CD4-positive, CD25-positive, alpha-beta regulatory T cell (primary cell): ENCODE data around the gene ZNF654. TPM values are rescaled to one million over a fixed set of nuclear protein-coding genes. Genes with fewer than 3 reads are reported as not detected.

Experiments used
- ATAC-seq, 2 donors: fragments of 150-1000 bp; cut with Tn5 transposase; one replicate each; pipeline ENCODE4 v1.10.0; 2021; ENCODE audit warnings: low read depth in 2 of 2, moderate number of reproducible peaks in 2 of 2, moderate library complexity in 1 of 2
- DNase-seq, 3 donors: peaks; one replicate each; pipeline versions ENCODE4 v3.0.0 to v3.0.0-alpha.2; 2012 to 2022; ENCODE audit warnings: mixed read lengths in 1 of 3
- H3K27ac ChIP-seq: one replicate; pipeline ENCODE4 v1.7.0; 2013; ENCODE audit warnings: mild to moderate bottlenecking, low read length; ENCODE audit not compliant: insufficient read depth, poor library complexity, severe bottlenecking
- H3K27me3 ChIP-seq: one replicate; pipeline ENCODE4 v1.7.0; 2013; ENCODE audit warnings: low read length; ENCODE audit not compliant: control insufficient read depth, insufficient read depth
- H3K36me3 ChIP-seq: one replicate; pipeline ENCODE4 v1.7.0; 2013; ENCODE audit warnings: mild to moderate bottlenecking, low read length, moderate library complexity; ENCODE audit not compliant: control insufficient read depth, insufficient read depth
- H3K4me1 ChIP-seq: 2 replicates; pipeline ENCODE4 v1.7.0; 2013; ENCODE audit warnings: mild to moderate bottlenecking, low read length; ENCODE audit not compliant: insufficient read depth, control insufficient read depth, poor library complexity, severe bottlenecking
- H3K4me3 ChIP-seq: one replicate; pipeline ENCODE4 v1.7.0; 2013; ENCODE audit warnings: low read depth, mild to moderate bottlenecking, low read length, moderate library complexity
- H3K9me3 ChIP-seq, 2 experiments: 1 replicate in 1 of 2; 2 replicates in 1 of 2; pipeline ENCODE4 v1.7.0; 2013; ENCODE audit warnings: low read length in 2 of 2, mild to moderate bottlenecking in 1 of 2, moderate library complexity in 1 of 2; ENCODE audit not compliant: control insufficient read depth in 2 of 2
- H3K27ac Mint-ChIP-seq, 3 donors: one replicate each; pipeline ENCODE4 v1.8.0; 2020 to 2022; ENCODE audit warnings: mild to moderate bottlenecking in 3 of 3, mixed read lengths in 3 of 3, moderate library complexity in 2 of 3
- H3K27me3 Mint-ChIP-seq: one replicate; pipeline ENCODE4 v1.8.0; 2022; ENCODE audit warnings: mild to moderate bottlenecking, mixed read lengths
- H3K36me3 Mint-ChIP-seq: one replicate; pipeline ENCODE4 v1.8.0; 2020; ENCODE audit warnings: mixed read lengths
- H3K4me1 Mint-ChIP-seq, 4 donors: one replicate each; pipeline ENCODE4 v1.8.0; 2020 to 2022; ENCODE audit warnings: mixed read lengths in 4 of 4, mild to moderate bottlenecking in 1 of 4
- H3K4me3 Mint-ChIP-seq, 4 donors: one replicate each; pipeline ENCODE4 v1.8.0; 2020 to 2022; ENCODE audit warnings: mild to moderate bottlenecking in 4 of 4, mixed read lengths in 4 of 4, moderate library complexity in 3 of 4
- H3K9me3 Mint-ChIP-seq, 7 donors: one replicate each; pipeline ENCODE4 v1.8.0; 2020 to 2022; ENCODE audit warnings: mixed read lengths in 7 of 7, mild to moderate bottlenecking in 3 of 7, moderate library complexity in 2 of 7
- polyA plus RNA-seq, 4 donors: library from polyadenylated mRNA; unstranded; fragments of 300-500 nt; fragmentation: Illumina TruSeq; gene quantifications; one replicate each; pipeline ENCODE4 v1.2.3, GENCODE V29; 2021
- total RNA-seq: library from RNA; stranded (reverse); gene quantifications from one replicate; pipeline ENCODE4 v1.2.3, GENCODE V29; 2022

The ZNF654 gene
- total and polyA plus RNA-seq, 5 donors from 2014 or later = 10.4 to 19.1 (median 15.8) TPM

- Histone ChIP-seq H3K36me3 (no peaks in the 10 kb centered on the region), H3K4me3 (no peak overlapping the region), H3K27ac (no peak overlapping the region), H3K9me3 (no peaks in the 10 kb centered on the region), H3K27me3 (no peaks in the 10 kb centered on the region), H3K4me1 (no peaks in the 10 kb centered on the region)
- no peak overlapping the region for H3K27ac Mint-ChIP-seq
- H3K4me1 Mint-ChIP-seq = peaks cover 0 to 12% (median 5%) of the 10 kb centered on the region in 4 donors
- H3K36me3 Mint-ChIP-seq = no peaks in the 10 kb centered on the region
- H3K9me3 Mint-ChIP-seq = peaks cover 0 to 4% (median 0%) of the 10 kb centered on the region in 7 donors
- DNase-seq (no peak), ATAC-seq (no peak)
- H3K4me3 Mint-ChIP-seq = no peak overlapping the region
- no peaks in the 10 kb centered on the region for H3K27me3 Mint-ChIP-seq
Observed at GRCh38 chr3:88038566-88038965, 20.5 kb upstream of the ZNF654 start.

- no peaks in the 10 kb centered on the region for H3K9me3 ChIP-seq
- no peak overlapping the region for H3K4me3 Mint-ChIP-seq
- no peak for DNase-seq
Observed at GRCh38 chr3:88040529-88040928, 18.5 kb upstream of the ZNF654 start.

GRCh38 chr3:88041005-88041404 lies 18.1 kb upstream of the ZNF654 start:
- H3K4me1 Mint-ChIP-seq = peaks cover 0 to 6% (median 0%) of the 10 kb centered on the region in 4 donors

More at GRCh38 chr3:88040529-88040928, 18.5 kb upstream of the ZNF654 start:
- Mint-ChIP-seq H3K9me3 (peaks cover 0 to 4% (median 0%) of the 10 kb centered on the region in 7 donors), H3K36me3 (no peaks in the 10 kb centered on the region), H3K4me1 (peaks cover 0 to 6% (median 0%) of the 10 kb centered on the region in 4 donors), H3K27ac (no peak overlapping the region), H3K27me3 (no peaks in the 10 kb centered on the region)
- no peak for ATAC-seq
- H3K4me1 ChIP-seq = no peaks in the 10 kb centered on the region
- H3K4me3 ChIP-seq = no peak overlapping the region
- no peak overlapping the region for H3K27ac ChIP-seq
- no peaks in the 10 kb centered on the region for H3K27me3 ChIP-seq
- H3K36me3 ChIP-seq = no peaks in the 10 kb centered on the region

GRCh38 chr3:88044411-88044810 lies 14.6 kb upstream of the ZNF654 start:
- Mint-ChIP-seq H3K4me3 (no peak overlapping the region), H3K27ac (no peak overlapping the region), H3K36me3 (no peaks in the 10 kb centered on the region), H3K9me3 (peaks cover 0 to 4% (median 0%) of the 10 kb centered on the region in 7 donors), H3K27me3 (peaks cover 11% of the 10 kb centered on the region), H3K4me1 (peaks cover 0 to 7% (median 4%) of the 10 kb centered on the region in 4 donors)
- no peaks in the 10 kb centered on the region for H3K9me3 ChIP-seq
- ATAC-seq = no peak
- no peaks in the 10 kb centered on the region for H3K27me3 ChIP-seq
- H3K27ac ChIP-seq = no peak overlapping the region
- no peak overlapping the region for H3K4me3 ChIP-seq
- no peaks in the 10 kb centered on the region for H3K36me3 ChIP-seq
- H3K4me1 ChIP-seq = no peaks in the 10 kb centered on the region
- no peak for DNase-seq

More at GRCh38 chr3:88041005-88041404, 18.1 kb upstream of the ZNF654 start:
- Mint-ChIP-seq H3K36me3 (no peaks in the 10 kb centered on the region), H3K9me3 (peaks cover 0 to 4% (median 0%) of the 10 kb centered on the region in 7 donors), H3K27ac (no peak overlapping the region), H3K27me3 (no peaks in the 10 kb centered on the region), H3K4me3 (no peak overlapping the region)
- ATAC-seq (no peak), DNase-seq (no peak)
- Histone ChIP-seq H3K4me1 (no peaks in the 10 kb centered on the region), H3K27ac (no peak overlapping the region), H3K36me3 (no peaks in the 10 kb centered on the region), H3K9me3 (no peaks in the 10 kb centered on the region), H3K27me3 (no peaks in the 10 kb centered on the region), H3K4me3 (no peak overlapping the region)

GRCh38 chr3:88046766-88047165 lies 12.3 kb upstream of the ZNF654 start:
- no peak for DNase-seq
- ATAC-seq = no peak
- H3K4me1 Mint-ChIP-seq = peaks cover 5 to 11% (median 8%) of the 10 kb centered on the region in 4 donors
- no peaks in the 10 kb centered on the region for H3K36me3 Mint-ChIP-seq
- Histone ChIP-seq H3K4me3 (no peak overlapping the region), H3K9me3 (no peaks in the 10 kb centered on the region), H3K27me3 (no peaks in the 10 kb centered on the region), H3K4me1 (no peaks in the 10 kb centered on the region), H3K36me3 (no peaks in the 10 kb centered on the region), H3K27ac (no peak overlapping the region)
- H3K9me3 Mint-ChIP-seq = peaks cover 0 to 2% (median 0%) of the 10 kb centered on the region in 7 donors
- H3K4me3 Mint-ChIP-seq = no peak overlapping the region
- H3K27ac Mint-ChIP-seq = no peak overlapping the region
- peaks cover 11% of the 10 kb centered on the region for H3K27me3 Mint-ChIP-seq

- H3K36me3 Mint-ChIP-seq = peaks cover 19% of the 10 kb centered on the region
- H3K4me1 Mint-ChIP-seq = peaks cover 29 to 71% (median 54%) of the 10 kb centered on the region in 4 donors
- Histone ChIP-seq H3K4me1 (peaks cover 47% of the 10 kb centered on the region), H3K9me3 (no peaks in the 10 kb centered on the region), H3K27me3 (no peaks in the 10 kb centered on the region), H3K36me3 (peaks cover 25% of the 10 kb centered on the region), H3K27ac (peak overlapping the region; percentile 94), H3K4me3 (peak overlapping the region; percentile 90)
- no peaks in the 10 kb centered on the region for H3K27me3 Mint-ChIP-seq
- H3K9me3 Mint-ChIP-seq = peaks cover 0 to 3% (median 0%) of the 10 kb centered on the region in 7 donors
- ATAC-seq (no peak), DNase-seq (peak in 1 of 3 donors; percentile 46)
- peak overlapping the region; percentile 95 to 99 (median 98) for H3K4me3 Mint-ChIP-seq
- peak overlapping the region; percentile 92 to 97 (median 96) for H3K27ac Mint-ChIP-seq
Observed at GRCh38 chr3:88057630-88058305, 1.3 kb upstream of the ZNF654 start.

GRCh38 chr3:88058306-88058580 lies 812 bp upstream of the ZNF654 start:
- peak overlapping the region; percentile 94 for H3K27ac ChIP-seq
- H3K9me3 ChIP-seq = no peaks in the 10 kb centered on the region
- DNase-seq (no peak), ATAC-seq (no peak)
- H3K9me3 Mint-ChIP-seq = peaks cover 0 to 3% (median 0%) of the 10 kb centered on the region in 7 donors
- peaks cover 19% of the 10 kb centered on the region for H3K36me3 Mint-ChIP-seq
- peak overlapping the region; percentile 92 to 97 (median 97) for H3K27ac Mint-ChIP-seq
- H3K27me3 Mint-ChIP-seq = no peaks in the 10 kb centered on the region
- H3K4me1 Mint-ChIP-seq = peaks cover 34 to 72% (median 57%) of the 10 kb centered on the region in 4 donors
- H3K27me3 ChIP-seq = no peaks in the 10 kb centered on the region
- H3K4me3 ChIP-seq = peak overlapping the region; percentile 90
- H3K4me1 ChIP-seq = peaks cover 47% of the 10 kb centered on the region
- H3K36me3 ChIP-seq = peaks cover 25% of the 10 kb centered on the region
- peak overlapping the region; percentile 95 to 99 (median 98) for H3K4me3 Mint-ChIP-seq
